ENCODE results near the gene NUDT3.

Gene NUDT3

GRCh38 chr6:34236131-34236442, 156.4 kb downstream of the NUDT3 start:
- TF ChIP-seq CEBPB (IDR thresholded peaks at IDR 0.05) (0 out of 2 replicates have a peak, but pooled peaks have one; percentile 6), MAX (IDR thresholded peaks at IDR 0.05) (peak; percentile 61), CREB1 (IDR thresholded peaks at IDR 0.05; ENCODE audit: low read depth) (no peak)

- TF ChIP-seq NFIC (IDR thresholded peaks at IDR 0.05) (no peak), REST (IDR thresholded peaks at IDR 0.05; ENCODE audit: low read depth) (no peak), TAF1 (IDR thresholded peaks at IDR 0.05; ENCODE audit: low read depth) (no peak), USF1 (IDR thresholded peaks at IDR 0.05) (no peak), TCF12 (IDR thresholded peaks at IDR 0.05; ENCODE audit: low read depth) (peak; percentile 68; the same call in 1 of the 2 replicates), YY1 (IDR thresholded peaks at IDR 0.05; ENCODE audit: low read depth) (peak; percentile 77), EGR1 (IDR thresholded peaks at IDR 0.05) (peak; percentile 62; the same call in 1 of the 2 replicates), RAD21 (IDR thresholded peaks at IDR 0.05; ENCODE audit: low read depth) (no peak), FOXM1 (IDR thresholded peaks at IDR 0.05; ENCODE audit: borderline replicate concordance, low read depth) (no peak), MAX (IDR thresholded peaks at IDR 0.05) (peak; percentile 81; the same call in 1 of the 2 replicates), ZBTB7A (IDR thresholded peaks at IDR 0.05; ENCODE audit: low read depth) (peak; percentile 89), CEBPB (IDR thresholded peaks at IDR 0.05) (no peak), EP300 (IDR thresholded peaks at IDR 0.05; ENCODE audit: borderline replicate concordance) (0 out of 2 replicates have a peak, but pooled peaks have one; percentile 48), TEAD4 (IDR thresholded peaks at IDR 0.05) (peak; percentile 87), CREB1 (IDR thresholded peaks at IDR 0.05; ENCODE audit: low read depth) (no peak)
These were observed 156.9 kb downstream of the NUDT3 start for GRCh38 chr6:34235307-34236130.

GRCh38 chr6:34234667-34235306, 157.7 kb downstream of the NUDT3 start:
- TF ChIP-seq RAD21 (IDR thresholded peaks at IDR 0.05; ENCODE audit: low read depth) (no peak), CREB1 (IDR thresholded peaks at IDR 0.05; ENCODE audit: low read depth) (no peak), EGR1 (IDR thresholded peaks at IDR 0.05) (no peak), ZBTB7A (IDR thresholded peaks at IDR 0.05; ENCODE audit: low read depth) (no peak), TAF1 (IDR thresholded peaks at IDR 0.05; ENCODE audit: low read depth) (no peak), FOXM1 (IDR thresholded peaks at IDR 0.05; ENCODE audit: borderline replicate concordance, low read depth) (no peak), CEBPB (IDR thresholded peaks at IDR 0.05) (no peak), NFIC (IDR thresholded peaks at IDR 0.05) (no peak), TCF12 (IDR thresholded peaks at IDR 0.05; ENCODE audit: low read depth) (no peak), YY1 (IDR thresholded peaks at IDR 0.05; ENCODE audit: low read depth) (no peak), EP300 (IDR thresholded peaks at IDR 0.05; ENCODE audit: borderline replicate concordance) (no peak), TEAD4 (IDR thresholded peaks at IDR 0.05) (no peak), MAX (IDR thresholded peaks at IDR 0.05) (no peak), USF1 (IDR thresholded peaks at IDR 0.05) (no peak), REST (IDR thresholded peaks at IDR 0.05; ENCODE audit: low read depth) (no peak)

GRCh38 chr6:34233867-34234266, 158.6 kb downstream of the NUDT3 start:
- TF ChIP-seq YY1 (IDR thresholded peaks at IDR 0.05; ENCODE audit: low read depth) (no peak), EP300 (IDR thresholded peaks at IDR 0.05; ENCODE audit: borderline replicate concordance) (no peak), REST (IDR thresholded peaks at IDR 0.05; ENCODE audit: low read depth) (no peak), TAF1 (IDR thresholded peaks at IDR 0.05; ENCODE audit: low read depth) (no peak), TEAD4 (IDR thresholded peaks at IDR 0.05) (no peak), NFIC (IDR thresholded peaks at IDR 0.05) (no peak), ZBTB7A (IDR thresholded peaks at IDR 0.05; ENCODE audit: low read depth) (no peak), EGR1 (IDR thresholded peaks at IDR 0.05) (no peak), CEBPB (IDR thresholded peaks at IDR 0.05) (no peak), USF1 (IDR thresholded peaks at IDR 0.05) (no peak), MAX (IDR thresholded peaks at IDR 0.05) (no peak), CREB1 (IDR thresholded peaks at IDR 0.05; ENCODE audit: low read depth) (no peak)
